GM18909 (cell line): Measurements from ENCODE around the gene DPP10.

ENCODE experiments used
- ATAC-seq: cut with Tn5 transposase; IDR thresholded peaks from one replicate; pipeline ENCODE4 v1.9.1; 2021; ENCODE audit warnings: mild to moderate bottlenecking; ENCODE audit not compliant: unreplicated experiment, poor library complexity

Gene DPP10

DNA sequence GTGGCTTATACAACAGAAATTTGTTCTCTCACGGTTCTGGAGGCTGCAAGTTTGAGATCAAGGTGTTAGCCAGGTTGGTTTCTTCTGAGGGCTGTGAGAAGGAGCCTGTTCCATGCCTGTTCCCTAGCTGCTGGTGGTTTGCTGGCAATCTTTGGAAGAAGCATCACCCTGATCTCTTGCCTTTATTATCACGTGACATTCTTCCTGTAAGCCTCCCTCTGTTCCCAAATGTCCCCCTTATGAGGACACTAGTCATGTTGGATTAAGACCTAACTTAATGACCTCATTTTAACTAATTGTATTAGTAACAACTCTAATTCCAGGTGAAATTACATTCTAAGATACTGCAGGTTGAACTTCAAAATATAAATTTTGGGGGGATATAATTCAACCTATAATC is 135.2 kb downstream of the DPP10 start:
- ATAC-seq: no peak

DNA sequence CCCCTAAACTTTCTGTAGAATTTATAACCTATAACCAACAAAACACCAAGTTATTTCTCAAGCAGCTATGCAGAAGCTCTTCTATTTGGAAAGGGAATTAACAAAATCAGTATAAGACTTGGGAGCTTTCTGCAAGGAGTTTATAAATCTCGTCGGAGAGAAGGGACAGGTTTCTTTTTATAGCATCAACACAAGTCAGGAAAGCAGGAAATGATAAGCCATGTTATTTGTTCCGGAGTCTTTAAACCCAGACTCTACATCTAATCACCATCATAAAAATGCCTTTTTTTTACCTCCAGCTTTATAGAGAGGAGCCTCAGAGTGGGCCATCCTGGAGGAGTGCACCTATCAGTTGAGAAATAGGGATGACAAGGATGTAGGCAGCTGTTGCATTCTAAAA is 137.1 kb downstream of the DPP10 start:
- no peak for ATAC-seq

DNA sequence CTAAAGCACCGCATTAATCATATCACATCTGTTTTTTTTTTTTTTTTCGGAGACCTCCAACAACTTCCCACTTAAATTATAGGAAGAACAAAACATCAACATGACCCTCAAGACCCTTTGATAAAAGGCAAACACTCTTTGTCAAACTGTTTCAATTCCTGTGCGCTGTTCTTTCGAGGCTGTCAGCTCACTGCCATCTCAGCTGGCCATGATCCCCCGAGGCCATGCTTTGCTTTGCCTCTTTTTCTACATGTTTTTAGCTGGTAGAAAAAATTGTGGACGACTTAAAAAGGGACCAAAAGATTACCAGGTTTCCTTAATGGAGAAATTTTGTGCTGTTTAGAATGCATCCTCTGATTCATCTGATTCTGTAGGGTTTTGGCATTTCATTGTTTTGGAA is 138.2 kb downstream of the DPP10 start:
- ATAC-seq: no peak

DNA sequence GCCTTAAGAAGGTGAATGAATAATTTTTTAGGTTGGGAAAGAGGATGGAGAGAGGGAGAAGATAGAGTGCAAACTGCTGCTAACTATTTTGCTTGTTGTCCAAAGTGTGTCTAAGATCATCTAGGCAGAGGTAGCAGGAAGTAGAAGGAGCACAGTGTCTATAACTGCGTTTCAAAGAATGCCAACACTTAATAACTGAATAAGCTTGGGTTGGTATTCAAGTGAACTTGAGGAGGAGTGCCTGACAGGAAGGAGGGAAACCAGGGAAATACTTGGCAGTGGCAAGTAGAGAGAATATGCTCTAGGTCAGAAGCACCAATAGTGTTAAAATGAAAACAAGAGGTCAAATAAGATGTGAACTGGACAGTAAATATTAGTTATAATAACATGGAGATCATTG is 155.9 kb downstream of the DPP10 start:
- no peak for ATAC-seq

DNA sequence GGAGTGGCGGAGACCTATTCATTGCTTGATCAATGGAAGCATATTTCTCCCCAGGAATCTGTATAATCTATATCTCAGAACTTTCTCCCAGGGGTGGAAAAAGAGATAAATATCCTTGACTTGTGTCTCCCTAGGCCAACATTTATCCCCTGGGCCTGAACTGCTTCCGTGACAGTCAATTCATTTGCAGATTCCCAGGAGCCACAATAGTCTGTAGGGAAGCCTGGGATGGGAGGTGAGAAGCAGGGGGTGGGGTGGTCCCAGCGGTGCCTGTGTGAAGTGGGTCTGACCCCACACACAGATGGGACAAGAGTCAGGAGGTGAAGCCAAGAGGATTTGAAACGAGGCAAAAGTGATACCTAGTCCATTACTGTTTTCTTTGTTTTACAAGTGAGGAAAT is 166.8 kb downstream of the DPP10 start:
- ATAC-seq: no peak

GRCh38 chr2:114609801-114610200 is 167.4 kb downstream of the DPP10 start:
- ATAC-seq: no peak

DNA sequence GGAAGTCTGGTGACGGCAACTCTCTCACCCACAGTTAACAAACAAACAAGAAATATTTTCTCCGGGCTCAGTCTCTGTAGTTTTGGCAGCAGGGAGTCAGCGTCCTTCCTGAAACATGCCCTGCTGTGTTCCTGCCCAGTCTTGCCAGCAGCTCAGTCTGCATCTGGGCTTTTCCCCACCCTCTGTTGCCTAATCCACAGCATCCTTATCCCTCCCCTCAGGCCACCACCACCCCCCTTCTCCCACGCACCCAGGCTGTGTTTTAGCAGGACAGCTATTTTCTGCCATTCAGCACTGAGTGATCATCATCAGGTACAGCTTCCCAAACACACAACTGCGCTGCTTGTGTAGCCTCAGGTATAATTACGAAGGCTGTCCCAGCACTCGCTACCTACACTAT is 168.2 kb downstream of the DPP10 start:
- ATAC-seq: no peak

DNA sequence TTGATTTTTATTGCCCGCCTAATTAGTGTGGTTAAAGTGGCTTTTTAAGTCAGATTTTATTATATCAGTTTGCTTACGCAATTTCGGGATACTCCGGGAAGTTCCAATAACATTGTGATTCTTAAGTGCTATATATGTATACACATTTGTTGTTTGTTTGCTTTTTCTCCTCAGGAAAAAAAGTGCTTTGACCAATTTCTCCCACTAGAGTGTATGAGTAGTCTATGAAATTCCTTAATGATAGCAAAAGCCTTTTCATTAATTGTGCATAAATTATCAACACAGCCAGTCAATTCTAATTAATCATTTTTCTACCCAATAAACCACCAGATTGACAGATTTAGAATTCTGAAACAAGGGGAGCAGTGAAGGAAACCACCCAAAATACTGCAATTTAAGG is 172.2 kb downstream of the DPP10 start:
- ATAC-seq: no peak

DNA sequence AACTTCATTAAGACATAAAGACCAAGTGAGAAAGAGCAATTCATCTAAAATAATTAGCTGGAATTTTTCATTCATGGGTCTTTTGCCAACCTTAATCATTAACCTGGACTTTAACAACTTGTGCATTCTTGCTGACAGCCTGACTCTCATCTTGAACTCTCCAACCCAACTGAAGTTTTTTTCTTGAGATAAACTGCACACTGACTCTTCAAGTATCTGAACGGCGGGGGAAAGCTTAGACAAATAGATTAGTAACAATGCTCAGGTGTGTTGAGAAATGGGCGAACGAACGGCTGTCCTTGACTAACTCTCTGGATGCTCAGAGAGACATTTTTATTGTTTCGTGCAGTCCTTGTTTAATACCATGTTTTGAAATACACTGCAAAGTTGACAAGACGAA is 186.0 kb downstream of the DPP10 start:
- no peak for ATAC-seq

- ATAC-seq: no peak
These were observed 188.7 kb downstream of the DPP10 start for GRCh38 chr2:114631146-114631545.

GRCh38 chr2:114642166-114642770 is 199.8 kb downstream of the DPP10 start:
- no peak for ATAC-seq

- ATAC-seq: no peak
These were observed 200.6 kb downstream of the DPP10 start for GRCh38 chr2:114642988-114643553.

GRCh38 chr2:114651933-114652332 is 209.5 kb downstream of the DPP10 start:
- no peak for ATAC-seq

DNA sequence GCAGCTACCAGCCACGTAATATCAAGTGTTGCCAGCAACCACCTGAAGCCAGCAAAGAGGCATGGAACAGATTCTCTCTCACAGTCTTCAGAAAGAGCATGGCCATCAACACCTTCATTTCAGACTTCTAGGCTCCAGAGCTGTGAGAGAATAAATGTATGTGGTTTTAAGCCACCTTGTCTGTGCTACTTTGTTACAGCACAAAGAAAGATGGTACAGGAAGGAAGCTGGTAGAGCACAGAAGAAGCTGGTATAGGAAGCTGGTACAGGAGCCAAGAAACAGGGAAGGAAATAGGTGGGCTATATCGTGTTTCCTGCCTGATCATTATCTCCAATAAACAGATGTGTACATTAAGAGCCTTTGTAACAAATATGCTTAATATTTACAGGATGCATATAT is 217.4 kb downstream of the DPP10 start:
- ATAC-seq: no peak

DNA sequence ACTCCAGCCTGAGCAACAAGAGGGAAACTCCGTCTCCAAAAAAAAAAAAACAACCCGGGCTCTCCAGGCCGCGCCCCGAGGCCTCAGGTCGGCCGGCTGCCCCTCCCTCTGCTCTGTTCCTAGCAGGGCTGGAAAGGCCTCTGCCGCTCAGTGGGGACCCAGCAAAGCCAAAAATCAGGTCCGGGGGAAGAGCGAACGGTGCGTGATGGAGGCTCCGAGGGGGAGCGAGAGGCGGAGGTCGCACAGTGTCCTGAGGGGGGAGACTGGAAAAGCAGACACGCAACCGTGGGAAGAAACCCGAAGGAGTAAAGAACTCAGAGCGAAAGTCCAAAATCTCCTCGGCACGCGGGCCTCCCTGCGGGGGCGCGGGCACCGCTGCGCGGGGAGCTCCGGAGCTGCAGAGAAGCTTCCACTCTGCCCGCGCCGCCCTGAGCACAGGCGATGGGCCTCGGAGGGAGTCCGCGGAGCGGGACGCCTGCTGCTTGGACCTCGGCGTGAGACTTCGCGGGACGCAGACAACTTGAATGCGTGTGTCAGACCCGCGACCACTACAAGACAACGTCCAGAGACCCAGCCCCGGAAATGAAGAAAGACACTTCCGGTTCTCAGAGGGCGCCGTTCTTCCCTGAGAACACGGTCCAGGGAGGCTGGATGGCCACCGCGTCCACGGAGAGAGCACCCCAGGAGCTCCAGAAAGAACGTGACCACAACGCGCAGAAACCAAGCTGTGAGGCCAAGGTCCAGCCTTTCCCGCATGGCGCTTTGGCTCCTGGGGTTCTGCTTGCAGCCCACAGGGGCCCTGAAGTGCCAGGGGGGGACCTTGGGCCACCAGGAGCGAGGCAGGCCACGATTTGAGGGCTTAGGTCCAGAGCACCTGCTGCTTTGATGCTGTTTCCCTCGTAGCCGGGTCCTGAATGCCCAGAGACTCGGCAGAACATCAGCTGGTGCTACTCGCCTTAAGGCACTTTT is 219.8 kb downstream of the DPP10 start:
- no peak for ATAC-seq

- no peak for ATAC-seq
These were observed 226.0 kb downstream of the DPP10 start for GRCh38 chr2:114668415-114668814.

DNA sequence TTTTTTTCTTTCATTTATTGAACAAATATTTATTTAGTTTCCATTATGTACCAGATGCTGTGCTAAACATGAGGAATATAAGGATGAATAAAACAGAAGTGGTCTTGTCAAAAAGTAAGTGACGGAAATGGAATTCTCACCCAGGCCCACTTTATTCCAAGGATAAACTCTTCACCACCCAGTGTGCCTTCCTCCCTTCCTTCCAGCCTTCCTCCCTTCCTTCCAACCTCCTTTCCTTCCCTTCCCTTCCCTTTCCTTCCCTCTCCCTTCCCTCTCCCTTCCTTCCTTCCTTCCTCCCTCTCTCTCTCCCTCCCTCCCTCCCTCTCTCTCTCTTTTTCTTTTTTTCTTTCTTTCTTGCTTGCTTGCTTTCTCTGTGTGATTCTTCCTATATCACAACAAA is 240.8 kb downstream of the DPP10 start:
- ATAC-seq: no peak

DNA sequence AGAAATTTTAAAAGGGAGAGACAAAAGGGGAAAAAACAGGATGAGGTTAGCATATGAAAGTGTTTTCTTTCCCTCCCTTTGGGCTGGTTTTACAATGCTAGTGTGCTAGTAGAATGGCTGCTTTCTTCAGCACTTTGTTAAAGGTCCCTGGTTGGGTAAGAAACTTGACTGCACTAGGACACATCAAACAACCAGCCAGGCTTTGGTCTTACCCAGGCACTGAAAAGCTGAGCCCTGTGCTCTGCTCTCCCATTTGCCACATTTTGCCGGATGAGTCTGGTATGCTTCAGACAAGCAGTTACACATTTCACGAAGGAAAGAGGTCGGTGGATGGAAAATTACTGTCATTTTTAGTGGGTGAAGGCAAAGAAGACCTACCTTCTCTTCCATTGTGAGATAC is 242.0 kb downstream of the DPP10 start:
- no peak for ATAC-seq

DNA sequence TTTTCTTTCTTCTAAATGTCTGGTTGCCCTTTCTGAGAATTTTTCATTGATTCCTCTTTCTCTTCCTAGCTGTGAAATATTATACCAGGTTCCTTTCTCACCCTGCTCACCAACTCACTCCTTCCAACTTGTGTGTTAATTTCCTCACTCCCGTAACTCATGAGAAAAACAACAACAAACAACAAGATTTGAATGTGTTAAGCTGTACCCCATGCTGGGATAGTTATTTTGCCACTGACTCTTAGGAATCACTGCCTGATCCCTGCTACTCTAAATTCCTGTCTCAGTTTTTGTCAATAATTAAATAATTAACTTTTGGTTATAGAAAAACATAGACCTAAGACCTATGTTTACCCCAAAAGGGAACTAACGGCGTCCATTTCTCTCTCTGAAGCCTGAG is 242.7 kb downstream of the DPP10 start:
- no peak for ATAC-seq

DNA sequence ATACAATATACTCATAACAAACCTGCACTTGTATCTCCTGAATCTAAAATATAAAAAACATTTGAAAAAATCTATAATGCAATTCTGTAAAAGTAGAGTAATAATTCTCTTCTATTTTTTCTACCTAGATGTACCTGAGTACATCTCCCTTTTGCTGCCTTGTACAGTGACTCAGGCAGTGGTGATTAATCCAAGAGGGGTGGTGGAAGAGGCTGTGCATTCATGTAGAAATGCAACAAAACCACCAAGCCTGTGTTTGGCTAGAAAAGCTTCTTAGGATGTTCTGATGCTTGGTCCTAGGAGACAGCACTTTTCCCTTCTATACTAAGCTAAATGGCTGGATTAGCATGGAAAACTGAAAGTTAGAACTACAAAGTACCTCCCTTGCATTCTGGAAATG is 245.8 kb downstream of the DPP10 start:
- no peak for ATAC-seq

DNA sequence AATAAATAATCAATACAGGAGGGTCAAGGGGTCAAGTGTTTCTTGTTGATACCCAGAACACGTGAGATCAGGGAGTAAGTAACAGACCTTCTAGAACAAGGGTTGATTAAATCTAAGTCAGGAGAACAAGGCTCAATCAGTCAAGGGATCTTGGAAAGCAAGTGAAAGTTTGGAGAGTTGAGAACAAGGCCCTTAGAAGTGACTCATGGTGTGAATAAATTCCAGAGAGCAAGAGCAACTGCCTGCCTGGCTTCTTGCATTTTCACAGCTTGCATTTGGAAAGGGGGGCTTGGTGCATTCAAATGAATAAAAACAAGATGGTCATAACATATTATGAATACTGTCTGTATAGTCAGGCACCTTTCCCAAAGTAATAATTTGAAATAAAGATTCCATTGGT is 256.1 kb downstream of the DPP10 start:
- ATAC-seq: no peak
